Stomach smooth muscle (tissue), 2 donors: ENCODE results near the gene FNDC11.

ENCODE experiments used
- H3K27ac ChIP-seq: one replicate; pipeline ENCODE4 v1.7.0; 2013; ENCODE audit warnings: mild to moderate bottlenecking, low read length, inconsistent platforms
- H3K27me3 ChIP-seq, 2 donors: one replicate each; pipeline ENCODE4 v1.7.0; 2013; ENCODE audit warnings: low read length in 2 of 2; ENCODE audit not compliant: insufficient read depth in 2 of 2, control insufficient read depth in 1 of 2
- H3K36me3 ChIP-seq, 2 donors: one replicate each; pipeline ENCODE4 v1.7.0; 2013; ENCODE audit warnings: low read length in 2 of 2; ENCODE audit not compliant: control insufficient read depth in 2 of 2, insufficient read depth in 2 of 2
- H3K4me1 ChIP-seq: one replicate; pipeline ENCODE4 v1.7.0; 2013; ENCODE audit warnings: low read length; ENCODE audit not compliant: control insufficient read depth, insufficient read depth
- H3K4me3 ChIP-seq, 2 donors: one replicate each; pipeline ENCODE4 v1.7.0; 2013; ENCODE audit warnings: low read length in 2 of 2
- H3K9ac ChIP-seq, 2 donors: one replicate each; pipeline ENCODE4 v1.7.0; 2013; ENCODE audit warnings: low read length in 2 of 2, mild to moderate bottlenecking in 1 of 2
- H3K9me3 ChIP-seq, 2 donors: one replicate each; pipeline ENCODE4 v1.7.0; 2013; ENCODE audit warnings: low read length in 2 of 2; ENCODE audit not compliant: control insufficient read depth in 2 of 2
- donor health status: healthy.
- donor health status: Pancreatic carcinoma.

FNDC11 gene

GRCh38 chr20:63580796-63581461, 27.0 kb downstream of the FNDC11 start:
- no peak overlapping the region for H3K27ac ChIP-seq
- H3K36me3 ChIP-seq: no peaks in the 10 kb centered on the region
- H3K27me3 ChIP-seq: no peaks in the 10 kb centered on the region
- no peak overlapping the region for H3K9ac ChIP-seq
- H3K4me3 ChIP-seq: no peak overlapping the region
- peaks cover 14% of the 10 kb centered on the region for H3K4me1 ChIP-seq
- H3K9me3 ChIP-seq: no peaks in the 10 kb centered on the region

- Histone ChIP-seq H3K4me3 (peak overlapping the region in 1 of 2 donors; percentile 29), H3K27me3 (no peaks in the 10 kb centered on the region), H3K36me3 (peaks cover 0 to 2% of the 10 kb centered on the region in 2 donors), H3K9ac (no peak overlapping the region), H3K27ac (peak overlapping the region; percentile 53), H3K4me1 (peaks cover 10% of the 10 kb centered on the region), H3K9me3 (no peaks in the 10 kb centered on the region)
Observed at GRCh38 chr20:63582382-63583063, 28.6 kb downstream of the FNDC11 start.

- Histone ChIP-seq H3K9ac (no peak overlapping the region), H3K9me3 (no peaks in the 10 kb centered on the region), H3K4me3 (no peak overlapping the region), H3K27ac (no peak overlapping the region), H3K36me3 (peaks cover 0 to 13% of the 10 kb centered on the region in 2 donors), H3K4me1 (peaks cover 7% of the 10 kb centered on the region), H3K27me3 (no peaks in the 10 kb centered on the region)
Observed at GRCh38 chr20:63585616-63586565, 31.9 kb downstream of the FNDC11 start.

- Histone ChIP-seq H3K9me3 (no peaks in the 10 kb centered on the region), H3K27ac (no peak overlapping the region), H3K9ac (no peak overlapping the region), H3K4me3 (no peak overlapping the region), H3K36me3 (peaks cover 9 to 20% of the 10 kb centered on the region in 2 donors), H3K4me1 (peaks cover 7% of the 10 kb centered on the region), H3K27me3 (no peaks in the 10 kb centered on the region)
Observed at GRCh38 chr20:63586797-63587196, 32.8 kb downstream of the FNDC11 start.

GRCh38 chr20:63587256-63587655, 33.3 kb downstream of the FNDC11 start:
- Histone ChIP-seq H3K4me1 (peaks cover 7% of the 10 kb centered on the region), H3K27ac (no peak overlapping the region), H3K36me3 (peaks cover 12 to 24% of the 10 kb centered on the region in 2 donors), H3K27me3 (no peaks in the 10 kb centered on the region), H3K9me3 (no peaks in the 10 kb centered on the region), H3K9ac (no peak overlapping the region), H3K4me3 (no peak overlapping the region)

- peaks cover 3% of the 10 kb centered on the region for H3K4me1 ChIP-seq
- no peaks in the 10 kb centered on the region for H3K9me3 ChIP-seq
- H3K9ac ChIP-seq: no peak overlapping the region
- H3K36me3 ChIP-seq: peaks cover 18 to 28% of the 10 kb centered on the region in 2 donors
- H3K27me3 ChIP-seq: no peaks in the 10 kb centered on the region
- H3K27ac ChIP-seq: no peak overlapping the region
- H3K4me3 ChIP-seq: no peak overlapping the region
Observed at GRCh38 chr20:63587776-63588591, 34.0 kb downstream of the FNDC11 start.

GRCh38 chr20:63588641-63589041, 34.7 kb downstream of the FNDC11 start:
- no peaks in the 10 kb centered on the region for H3K4me1 ChIP-seq
- no peaks in the 10 kb centered on the region for H3K9me3 ChIP-seq
- H3K4me3 ChIP-seq: no peak overlapping the region
- H3K27ac ChIP-seq: no peak overlapping the region
- no peaks in the 10 kb centered on the region for H3K27me3 ChIP-seq
- no peak overlapping the region for H3K9ac ChIP-seq
- H3K36me3 ChIP-seq: peaks cover 22 to 31% of the 10 kb centered on the region in 2 donors

GRCh38 chr20:63589261-63590217, 35.6 kb downstream of the FNDC11 start:
- Histone ChIP-seq H3K9ac (no peak overlapping the region), H3K27me3 (no peaks in the 10 kb centered on the region), H3K4me1 (peaks cover 7% of the 10 kb centered on the region), H3K27ac (no peak overlapping the region), H3K36me3 (peaks cover 22 to 31% of the 10 kb centered on the region in 2 donors), H3K9me3 (no peaks in the 10 kb centered on the region), H3K4me3 (no peak overlapping the region)

- H3K4me1 ChIP-seq: peaks cover 7% of the 10 kb centered on the region
- no peaks in the 10 kb centered on the region for H3K9me3 ChIP-seq
- H3K9ac ChIP-seq: no peak overlapping the region
- no peaks in the 10 kb centered on the region for H3K27me3 ChIP-seq
- peaks cover 22 to 33% of the 10 kb centered on the region in 2 donors for H3K36me3 ChIP-seq
- H3K4me3 ChIP-seq: no peak overlapping the region
- no peak overlapping the region for H3K27ac ChIP-seq
Observed at GRCh38 chr20:63590218-63591146, 36.5 kb downstream of the FNDC11 start.
